Spleen (tissue), 11 donors: ENCODE measurements around the gene FRAT2. TPM values are rescaled to one million over a fixed set of nuclear protein-coding genes. Genes with fewer than 3 reads are reported as not detected.
A peak's percentile ranks its signal among the peaks of the same experiment; 100 is the strongest.

Experiments used
- DNase-seq: peaks from one replicate; pipeline ENCODE4 v3.0.0-alpha.2; 2020
- H3K27ac ChIP-seq, 8 donors: fragments of 200-600 bp; sonication (generic) in 7 of 8; 1 replicate in 4 of 8; 2 replicates in 4 of 8; pipeline versions ENCODE4 v1.5.0 to v1.8.0; 2016 to 2021; ENCODE audit warnings: inconsistent platforms in 4 of 8, mild to moderate bottlenecking in 4 of 8, moderate library complexity in 1 of 8
- H3K27me3 ChIP-seq, 7 donors: fragments of 200-600 bp; sonication (generic) in 6 of 7; replicated peaks in 1 of 7; 1 replicate in 4 of 7; 2 replicates in 3 of 7; pipeline versions ENCODE4 v1.5.0 to v1.8.0; 2016 to 2021; ENCODE audit warnings: inconsistent platforms in 3 of 7, mild to moderate bottlenecking in 1 of 7
- H3K36me3 ChIP-seq, 6 donors: fragments of 200-600 bp; sonication (generic) in 5 of 6; 1 replicate in 4 of 6; 2 replicates in 2 of 6; pipeline versions ENCODE4 v1.5.0 to v1.8.0; 2016 to 2021; ENCODE audit warnings: inconsistent platforms in 2 of 6
- H3K4me1 ChIP-seq, 6 donors: fragments of 200-600 bp; sonication (generic) in 5 of 6; 1 replicate in 3 of 6; 2 replicates in 3 of 6; pipeline versions ENCODE4 v1.5.0 to v1.8.0; 2016 to 2021; ENCODE audit warnings: inconsistent platforms in 3 of 6
- H3K4me3 ChIP-seq, 8 donors: fragments of 200-600 bp; sonication (generic) in 7 of 8; 1 replicate in 4 of 8; 2 replicates in 4 of 8; pipeline versions ENCODE4 v1.5.0 to v1.8.0; 2016 to 2021; ENCODE audit warnings: inconsistent platforms in 4 of 8, mild to moderate bottlenecking in 4 of 8, moderate library complexity in 2 of 8
- H3K9me3 ChIP-seq, 8 donors: fragments of 200-600 bp; sonication (generic) in 7 of 8; 1 replicate in 4 of 8; 2 replicates in 4 of 8; pipeline versions ENCODE4 v1.5.0 to v1.8.0; 2016 to 2021; ENCODE audit warnings: inconsistent platforms in 4 of 8
- CTCF ChIP-seq, 11 experiments: fragments of 200-600 bp in 7 of 11; fragments of 450-650 bp in 4 of 11; sonication (generic) in 4 of 11; IDR thresholded peaks in 8 of 11; conservative IDR thresholded peaks in 3 of 11; 1 replicate in 7 of 11; 2 replicates in 4 of 11; pipeline versions ENCODE4 v1.4.0 to v1.8.0; 2016 to 2021; ENCODE audit warnings: antibody characterized with exemption in 11 of 11, inconsistent platforms in 4 of 11, mild to moderate bottlenecking in 1 of 11
- POLR2A ChIP-seq, 3 donors: fragments of 450-650 bp; IDR thresholded peaks; one replicate each; pipeline ENCODE4 v1.5.1; 2017; ENCODE audit warnings: antibody characterized with exemption in 3 of 3, mild to moderate bottlenecking in 1 of 3
- POLR2AphosphoS5 ChIP-seq, 3 donors: sonication (generic); formaldehyde crosslinking; IDR thresholded peaks; one replicate each; pipeline ENCODE4 v1.5.1; 2017; ENCODE audit warnings: antibody characterized with exemption in 3 of 3
- WGBS, 5 donors: extraction: QIAGEN DNeasy Blood & Tissue Kit in 3 of 5; methylation state at CpG; one replicate each; pipeline versions ENCODE4 v1.1.5 to v1.1.7; 2013 to 2018; 5-methylcytosine and 5-hydroxymethylcytosine counted together
- intact Hi-C: fragments of 100-400 bp; cut with DNase I; formaldehyde crosslinking; loops from one replicate; pipeline ENCODE4 v1.15.0; 2023; ENCODE audit warnings: low total_unique reads
- polyA plus RNA-seq, 3 donors: library from polyadenylated mRNA; stranded (reverse); fragments of 200-250 nt; gene quantifications; one replicate each; pipeline ENCODE4 v1.2.1, GENCODE V29; 2013
- total RNA-seq, 7 donors: library from RNA; depleted of rRNA in 3 of 7; stranded (reverse); fragments of >200 nt in 3 of 7; fragmentation: NEBNext Ultra II Directional in 4 of 7; extraction: Animal tissue kit (Norgen Biotek cat#: 25700) in 4 of 7; gene quantifications; one replicate each; pipeline versions ENCODE4 v1.1.0 to v1.2.1, GENCODE V29; 2016 to 2021
- donor health status: healthy with polysubstance abuse.
- donor health status: DM: no; HTN: no; CAD: no; lungs with moderate emphysema.
- donor health status: DM: no; HTN: no; CAD: no.
- donor health status: Bipolar disorder and iron deficiency.
- donor health status: healthy.
- donor health status: DM: no; HTN: no; CAD: no.
- donor health status: DM: yes; HTN: yes; CAD: no.

FRAT2 gene
- total and polyA plus RNA-seq, 10 donors: 12.3 to 75.6 (median 36.8) TPM

DNA sequence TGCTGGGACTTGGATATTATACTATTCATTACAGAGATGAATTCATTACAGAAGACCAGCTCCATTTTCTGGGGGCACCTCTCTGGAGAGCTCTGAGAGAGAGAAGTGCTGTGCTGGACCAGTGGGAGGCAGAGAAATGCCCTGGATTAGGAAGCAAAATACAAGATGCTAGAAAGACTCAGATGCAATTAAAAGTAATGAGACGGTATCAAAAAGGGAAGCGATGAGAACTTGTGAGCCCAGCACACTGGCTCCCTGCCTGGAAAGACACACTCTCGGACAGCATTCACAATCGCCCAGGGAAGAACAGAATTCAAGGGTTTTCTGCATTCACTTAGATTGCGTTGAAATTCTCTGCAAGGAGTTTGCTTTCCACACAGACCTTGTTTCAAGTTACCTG, 3.5 kb upstream of the FRAT2 start:
- no peaks in the 10 kb centered on the region for H3K9me3 ChIP-seq
- H3K4me1 ChIP-seq: peaks cover 3 to 34% (median 16%) of the 10 kb centered on the region in 6 donors
- no peaks in the 10 kb centered on the region for H3K36me3 ChIP-seq
- no peak overlapping the region for H3K27ac ChIP-seq
- H3K4me3 ChIP-seq: no peak overlapping the region
- TF ChIP-seq POLR2A (IDR thresholded peaks at IDR 0.05) (no peak), CTCF (IDR thresholded peaks at IDR 0.05 in 8 of 11, conservative IDR thresholded peaks at IDR 0.05 in 3 of 11) (no peak), POLR2AphosphoS5 (IDR thresholded peaks at IDR 0.05) (no peak)
- 69 to 86% (median 72%) methylated on average over 5 of the region's 5 CpGs for WGBS, 5 donors
- no peak for DNase-seq
- H3K27me3 ChIP-seq: no peaks in the 10 kb centered on the region
- intact Hi-C loops: no loop called here

GRCh38 chr10:97336942-97337831, 2.7 kb upstream of the FRAT2 start:
- DNase-seq: no peak
- Histone ChIP-seq H3K4me3 (no peak overlapping the region), H3K36me3 (peaks cover 0 to 1% (median 0%) of the 10 kb centered on the region in 6 donors), H3K9me3 (no peaks in the 10 kb centered on the region), H3K4me1 (peaks cover 8 to 43% (median 25%) of the 10 kb centered on the region in 6 donors), H3K27me3 (no peaks in the 10 kb centered on the region), H3K27ac (peak overlapping the region in 3 of 8 donors; percentile 20 to 100 (median 99))
- WGBS, 5 donors: 61 to 75% (median 69%) methylated on average over 11 of the region's 11 CpGs
- no peak for TF ChIP-seq POLR2AphosphoS5 (IDR thresholded peaks at IDR 0.05)
- no peak for TF ChIP-seq CTCF (IDR thresholded peaks at IDR 0.05 in 8 of 11, conservative IDR thresholded peaks at IDR 0.05 in 3 of 11)
- no peak for TF ChIP-seq POLR2A (IDR thresholded peaks at IDR 0.05)
- intact Hi-C loops: no loop called here

GRCh38 chr10:97336446-97336845, 1.9 kb upstream of the FRAT2 start:
- no peak for TF ChIP-seq POLR2A (IDR thresholded peaks at IDR 0.05)
- TF ChIP-seq CTCF (IDR thresholded peaks at IDR 0.05 in 8 of 11, conservative IDR thresholded peaks at IDR 0.05 in 3 of 11): no peak
- TF ChIP-seq POLR2AphosphoS5 (IDR thresholded peaks at IDR 0.05): no peak
- no peaks in the 10 kb centered on the region for H3K27me3 ChIP-seq
- peak overlapping the region in 5 of 8 donors; percentile 95 to 100 (median 97) for H3K27ac ChIP-seq
- H3K4me3 ChIP-seq: no peak overlapping the region
- DNase-seq: no peak
- H3K4me1 ChIP-seq: peaks cover 14 to 50% (median 32%) of the 10 kb centered on the region in 6 donors
- 45 to 73% (median 57%) methylated on average over 5 of the region's 5 CpGs for WGBS, 5 donors
- intact Hi-C loops: no loop called here
- no peaks in the 10 kb centered on the region for H3K9me3 ChIP-seq
- H3K36me3 ChIP-seq: peaks cover 0 to 9% (median 0%) of the 10 kb centered on the region in 6 donors

- Histone ChIP-seq H3K27me3 (no peaks in the 10 kb centered on the region), H3K27ac (peak overlapping the region in 7 of 8 donors; percentile 95 to 100 (median 98)), H3K36me3 (peaks cover 0 to 13% (median 0%) of the 10 kb centered on the region in 6 donors), H3K4me3 (no peak overlapping the region), H3K9me3 (no peaks in the 10 kb centered on the region), H3K4me1 (peaks cover 18 to 55% (median 37%) of the 10 kb centered on the region in 6 donors)
- no peak for DNase-seq
- 48 to 71% (median 55%) methylated on average over 5 of the region's 5 CpGs for WGBS, 5 donors
- intact Hi-C loops: no loop called here
- TF ChIP-seq POLR2A (IDR thresholded peaks at IDR 0.05) (no peak), POLR2AphosphoS5 (IDR thresholded peaks at IDR 0.05) (no peak), CTCF (IDR thresholded peaks at IDR 0.05 in 8 of 11, conservative IDR thresholded peaks at IDR 0.05 in 3 of 11) (no peak)
Observed at GRCh38 chr10:97336006-97336405, 1.5 kb upstream of the FRAT2 start.
